ENCODE results near the gene AATK. TPM values are rescaled to one million over a fixed set of nuclear protein-coding genes. Genes with fewer than 3 reads are reported as not detected.

Gene AATK
- total RNA-seq, 1 donor from 2014 or later = 7.7 TPM

GRCh38 chr17:81121841-81122733 lies 43.9 kb downstream of the AATK start:
- Mint-ChIP-seq H3K9me3 (ENCODE audit: unreplicated experiment) (no peaks in the 10 kb centered on the region), H3K36me3 (ENCODE audit: low read depth, unreplicated experiment) (no peaks in the 10 kb centered on the region), H3K27ac (ENCODE audit: unreplicated experiment) (no peak overlapping the region), H3K4me1 (ENCODE audit: unreplicated experiment) (peaks cover 5% of the 10 kb centered on the region), H3K27me3 (ENCODE audit: unreplicated experiment) (peaks cover 9% of the 10 kb centered on the region), H3K4me3 (ENCODE audit: unreplicated experiment) (no peak overlapping the region)
- no peak for TF ChIP-seq CTCF (IDR thresholded peaks at IDR 0.05; ENCODE audit: unreplicated experiment)
- no peak for DNase-seq (ENCODE audit: low spot score)

- no peak for DNase-seq (ENCODE audit: low spot score)
- H3K4me3 Mint-ChIP-seq (ENCODE audit: unreplicated experiment) = no peak overlapping the region
These were observed 45.1 kb downstream of the AATK start for GRCh38 chr17:81120695-81121621.

DNA sequence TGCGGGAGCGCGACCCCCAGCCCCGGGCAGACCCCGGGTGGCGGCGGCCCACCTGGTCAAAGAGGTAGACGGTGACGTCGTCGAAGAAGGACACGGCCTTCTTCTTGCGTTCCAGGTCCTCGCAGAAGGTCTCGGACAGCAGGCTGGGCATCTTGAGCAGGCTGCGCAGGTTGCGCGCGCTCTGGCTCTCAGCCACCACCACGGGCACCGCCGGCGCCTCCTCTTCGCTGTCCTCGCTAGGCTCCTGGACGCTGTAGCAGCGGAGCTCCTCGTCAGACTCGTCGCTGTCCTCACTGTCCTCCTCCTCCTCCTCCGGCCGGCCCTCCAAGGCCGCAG lies 45.9 kb downstream of the AATK start:
- H3K36me3 Mint-ChIP-seq (ENCODE audit: low read depth, unreplicated experiment) = no peaks in the 10 kb centered on the region
- no peak overlapping the region for H3K27ac Mint-ChIP-seq (ENCODE audit: unreplicated experiment)
- DNase-seq (ENCODE audit: low spot score) = no peak
- H3K9me3 Mint-ChIP-seq (ENCODE audit: unreplicated experiment) = no peaks in the 10 kb centered on the region
- H3K27me3 Mint-ChIP-seq (ENCODE audit: unreplicated experiment) = peaks cover 12% of the 10 kb centered on the region
- peaks cover 5% of the 10 kb centered on the region for H3K4me1 Mint-ChIP-seq (ENCODE audit: unreplicated experiment)
- no peak for TF ChIP-seq CTCF (IDR thresholded peaks at IDR 0.05; ENCODE audit: unreplicated experiment)
- no peak overlapping the region for H3K4me3 Mint-ChIP-seq (ENCODE audit: unreplicated experiment)

More at GRCh38 chr17:81120695-81121621, 45.1 kb downstream of the AATK start:
- TF ChIP-seq CTCF (IDR thresholded peaks at IDR 0.05; ENCODE audit: unreplicated experiment) = no peak
- Mint-ChIP-seq H3K36me3 (ENCODE audit: low read depth, unreplicated experiment) (no peaks in the 10 kb centered on the region), H3K27me3 (ENCODE audit: unreplicated experiment) (peaks cover 9% of the 10 kb centered on the region), H3K9me3 (ENCODE audit: unreplicated experiment) (no peaks in the 10 kb centered on the region), H3K4me1 (ENCODE audit: unreplicated experiment) (peaks cover 5% of the 10 kb centered on the region), H3K27ac (ENCODE audit: unreplicated experiment) (no peak overlapping the region)

GRCh38 chr17:81119223-81120148 lies 46.5 kb downstream of the AATK start:
- peak; percentile 96 for DNase-seq (ENCODE audit: low spot score)
- Mint-ChIP-seq H3K4me3 (ENCODE audit: unreplicated experiment) (no peak overlapping the region), H3K36me3 (ENCODE audit: low read depth, unreplicated experiment) (no peaks in the 10 kb centered on the region), H3K9me3 (ENCODE audit: unreplicated experiment) (no peaks in the 10 kb centered on the region), H3K27ac (ENCODE audit: unreplicated experiment) (no peak overlapping the region), H3K27me3 (ENCODE audit: unreplicated experiment) (peaks cover 10% of the 10 kb centered on the region), H3K4me1 (ENCODE audit: unreplicated experiment) (peaks cover 5% of the 10 kb centered on the region)
- TF ChIP-seq CTCF (IDR thresholded peaks at IDR 0.05; ENCODE audit: unreplicated experiment) = no peak
